DND-41 (cell line): ENCODE results near the gene UVRAG.

Experiments used
- ATAC-seq: fragments of 200-7000 bp; cut with Tn5 transposase; 3 replicates; pipeline ENCODE4 v1.9.1; 2021; ENCODE audit warnings: low read depth; ENCODE audit not compliant: insufficient read depth
- DNase-seq: peaks from one replicate; pipeline ENCODE4 v3.0.0-alpha.2; 2020
- H2AFZ ChIP-seq: 2 replicates; pipeline ENCODE4 v1.6.0; 2012; ENCODE audit warnings: low read depth, low read length
- H3K27ac ChIP-seq: 2 replicates; pipeline ENCODE4 v1.5.1; 2012; ENCODE audit warnings: low read length, inconsistent platforms
- H3K27me3 ChIP-seq: fragments of 200-600 bp; sonication (generic); 2 replicates; pipeline ENCODE4 v1.6.0; 2012; ENCODE audit warnings: low read length, mild to moderate bottlenecking, inconsistent platforms; ENCODE audit not compliant: insufficient read depth, poor library complexity
- H3K36me3 ChIP-seq: 2 replicates; pipeline ENCODE4 v1.5.1; 2012; ENCODE audit warnings: low read length, inconsistent platforms; ENCODE audit not compliant: insufficient read depth
- H3K4me1 ChIP-seq: 2 replicates; pipeline ENCODE4 v1.5.1; 2012; ENCODE audit warnings: mild to moderate bottlenecking, low read length; ENCODE audit not compliant: insufficient read depth
- H3K4me2 ChIP-seq: 2 replicates; pipeline ENCODE4 v1.6.0; 2012; ENCODE audit warnings: mild to moderate bottlenecking, moderate library complexity, low read length, inconsistent platforms; ENCODE audit not compliant: insufficient read depth
- H3K4me3 ChIP-seq, 2 experiments: fragments of 200-600 bp in 1 of 2; shearing (Covaris generic) in 1 of 2; 2 replicates each; pipeline ENCODE4 v1.5.1; 2012 to 2016; ENCODE audit warnings: inconsistent platforms in 2 of 2, low read length in 2 of 2, mild to moderate bottlenecking in 2 of 2, low read depth in 1 of 2, moderate library complexity in 1 of 2
- H3K79me2 ChIP-seq: 2 replicates; pipeline ENCODE4 v1.6.0; 2012; ENCODE audit warnings: low read length, inconsistent platforms; ENCODE audit not compliant: insufficient read depth
- H3K9ac ChIP-seq: 2 replicates; pipeline ENCODE4 v1.6.0; 2012; ENCODE audit warnings: low read depth, mild to moderate bottlenecking, inconsistent platforms, low read length, moderate library complexity
- H3K9me3 ChIP-seq: 2 replicates; pipeline ENCODE4 v1.5.1; 2012; ENCODE audit warnings: low read length, moderate library complexity, mild to moderate bottlenecking, inconsistent platforms; ENCODE audit not compliant: insufficient read depth, severe bottlenecking
- H4K20me1 ChIP-seq: 2 replicates; pipeline ENCODE4 v1.6.0; 2012; ENCODE audit warnings: low read length; ENCODE audit not compliant: insufficient read depth
- CTCF ChIP-seq: IDR thresholded peaks from 2 replicates; pipeline ENCODE4 v1.5.1; 2012; ENCODE audit warnings: borderline replicate concordance, low read length, moderate library complexity, mild to moderate bottlenecking; ENCODE audit not compliant: poor library complexity, severe bottlenecking; ENCODE audit errors: extremely low read depth
- EZH2 ChIP-seq: IDR thresholded peaks from 3 replicates; pipeline ENCODE4 v1.6.1; 2012; ENCODE audit warnings: borderline replicate concordance, low read depth, mild to moderate bottlenecking, moderate library complexity, low read length, inconsistent platforms; ENCODE audit not compliant: severe bottlenecking

The UVRAG gene

GRCh38 chr11:76041208-76041607, 226.2 kb downstream of the UVRAG start:
- DNase-seq, result no peak
- no peaks in the 10 kb centered on the region for H3K79me2 ChIP-seq

GRCh38 chr11:76044750-76045320, 229.8 kb downstream of the UVRAG start:
- Histone ChIP-seq H3K4me2 (no peak overlapping the region), H3K9me3 (peaks cover 25% of the 10 kb centered on the region), H3K27ac (no peak overlapping the region), H3K9ac (no peak overlapping the region), H3K36me3 (peaks cover 17% of the 10 kb centered on the region; the same call in 1 of the 2 replicates), H2AFZ (no peak overlapping the region), H3K79me2 (no peaks in the 10 kb centered on the region), H4K20me1 (no peaks in the 10 kb centered on the region), H3K4me3 (no peak overlapping the region), H3K27me3 (no peaks in the 10 kb centered on the region), H3K4me1 (no peaks in the 10 kb centered on the region)
- TF ChIP-seq CTCF (no peak), EZH2 (no peak)
- no peak for ATAC-seq
- no peak for DNase-seq

More at GRCh38 chr11:76041208-76041607, 226.2 kb downstream of the UVRAG start:
- Histone ChIP-seq H3K9me3 (no peaks in the 10 kb centered on the region), H3K36me3 (no peaks in the 10 kb centered on the region), H3K27ac (no peak overlapping the region), H4K20me1 (no peaks in the 10 kb centered on the region), H3K4me3 (no peak overlapping the region), H3K4me1 (no peaks in the 10 kb centered on the region), H2AFZ (no peak overlapping the region), H3K4me2 (no peak overlapping the region), H3K9ac (no peak overlapping the region), H3K27me3 (no peaks in the 10 kb centered on the region)
- no peak for TF ChIP-seq EZH2
- no peak for TF ChIP-seq CTCF
- no peak for ATAC-seq

GRCh38 chr11:76047231-76047630, 232.2 kb downstream of the UVRAG start:
- Histone ChIP-seq H3K9me3 (peaks cover 30% of the 10 kb centered on the region), H3K27ac (no peak overlapping the region), H3K27me3 (no peaks in the 10 kb centered on the region), H3K4me3 (no peak overlapping the region), H3K36me3 (peaks cover 19% of the 10 kb centered on the region; the same call in 1 of the 2 replicates), H2AFZ (no peak overlapping the region), H4K20me1 (no peaks in the 10 kb centered on the region), H3K4me2 (no peak overlapping the region), H3K4me1 (no peaks in the 10 kb centered on the region), H3K9ac (no peak overlapping the region), H3K79me2 (no peaks in the 10 kb centered on the region)
- TF ChIP-seq EZH2 (no peak), CTCF (no peak)
- ATAC-seq, result no peak
- DNase-seq, result no peak

GRCh38 chr11:76047766-76048165, 232.8 kb downstream of the UVRAG start:
- H3K9me3 ChIP-seq, result peaks cover 30% of the 10 kb centered on the region
- H3K27ac ChIP-seq, result no peak overlapping the region
- H3K4me1 ChIP-seq, result no peaks in the 10 kb centered on the region
- no peak for ATAC-seq
- no peak overlapping the region for H3K4me3 ChIP-seq
- DNase-seq, result no peak
- peaks cover 19% of the 10 kb centered on the region; the same call in 1 of the 2 replicates for H3K36me3 ChIP-seq
- H4K20me1 ChIP-seq, result no peaks in the 10 kb centered on the region
- no peaks in the 10 kb centered on the region for H3K27me3 ChIP-seq
- no peak overlapping the region for H3K4me2 ChIP-seq
- TF ChIP-seq CTCF (no peak), EZH2 (no peak)
- no peaks in the 10 kb centered on the region for H3K79me2 ChIP-seq
- H3K9ac ChIP-seq, result no peak overlapping the region
- no peak overlapping the region for H2AFZ ChIP-seq
